Kidney epithelial cell (primary cell): ENCODE results near the gene RAB4B. TPM values are rescaled to one million over a fixed set of nuclear protein-coding genes. Genes with fewer than 3 reads are reported as not detected.

Experiments
- DNase-seq: peaks from one replicate; pipeline ENCODE4 v3.0.0-alpha.2; 2010; ENCODE audit warnings: low read depth
- H3K27me3 ChIP-seq: 2 replicates; pipeline ENCODE4 v1.6.0; 2011; ENCODE audit warnings: low read length; ENCODE audit not compliant: control insufficient read depth, insufficient read depth
- H3K36me3 ChIP-seq: 2 replicates; pipeline ENCODE4 v1.5.1; 2011; ENCODE audit warnings: low read length; ENCODE audit not compliant: control insufficient read depth, insufficient read depth
- H3K4me3 ChIP-seq: 2 replicates; pipeline ENCODE4 v1.5.1; 2011; ENCODE audit warnings: low read depth, mild to moderate bottlenecking, control low read depth, low read length
- CTCF ChIP-seq: IDR thresholded peaks from 2 replicates; pipeline ENCODE4 v1.5.1; 2011; ENCODE audit warnings: mild to moderate bottlenecking, moderate library complexity, low read length, control low read depth, inconsistent platforms; ENCODE audit not compliant: insufficient read depth, poor library complexity, severe bottlenecking
- total RNA-seq: library from RNA; depleted of rRNA; stranded (reverse); fragments of >200 nt; gene quantifications from 2 replicates; pipeline ENCODE4 v1.2.3, GENCODE V29; 2015

The RAB4B gene
- total RNA-seq, 1 donor from 2014 or later: 23.0 TPM

DNA sequence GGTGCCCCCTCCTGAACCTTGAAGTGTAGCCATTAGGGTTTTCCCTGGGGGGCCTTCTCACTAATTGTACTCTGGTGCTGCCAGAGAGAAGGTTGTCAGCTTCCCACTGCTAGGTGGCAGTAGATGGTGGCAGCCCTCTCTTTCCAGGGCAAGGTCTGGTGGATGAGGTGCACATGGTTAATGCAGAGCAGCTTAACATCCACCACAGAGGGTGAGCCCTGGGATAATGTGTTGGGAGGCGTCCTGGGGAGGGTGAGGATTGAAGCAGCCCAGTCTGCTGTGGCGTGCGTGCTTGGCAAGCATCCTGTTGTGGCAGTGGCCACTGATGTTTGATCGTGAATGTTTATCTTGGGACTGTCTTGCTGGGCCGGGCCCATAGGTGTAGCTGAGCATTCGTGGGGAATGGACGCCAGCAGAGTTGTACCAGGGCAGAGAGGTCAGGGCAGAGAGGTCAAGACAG, 26.8 kb downstream of the RAB4B start:
- H3K36me3 ChIP-seq: peaks cover 3% of the 10 kb centered on the region
- no peak for TF ChIP-seq CTCF

DNA sequence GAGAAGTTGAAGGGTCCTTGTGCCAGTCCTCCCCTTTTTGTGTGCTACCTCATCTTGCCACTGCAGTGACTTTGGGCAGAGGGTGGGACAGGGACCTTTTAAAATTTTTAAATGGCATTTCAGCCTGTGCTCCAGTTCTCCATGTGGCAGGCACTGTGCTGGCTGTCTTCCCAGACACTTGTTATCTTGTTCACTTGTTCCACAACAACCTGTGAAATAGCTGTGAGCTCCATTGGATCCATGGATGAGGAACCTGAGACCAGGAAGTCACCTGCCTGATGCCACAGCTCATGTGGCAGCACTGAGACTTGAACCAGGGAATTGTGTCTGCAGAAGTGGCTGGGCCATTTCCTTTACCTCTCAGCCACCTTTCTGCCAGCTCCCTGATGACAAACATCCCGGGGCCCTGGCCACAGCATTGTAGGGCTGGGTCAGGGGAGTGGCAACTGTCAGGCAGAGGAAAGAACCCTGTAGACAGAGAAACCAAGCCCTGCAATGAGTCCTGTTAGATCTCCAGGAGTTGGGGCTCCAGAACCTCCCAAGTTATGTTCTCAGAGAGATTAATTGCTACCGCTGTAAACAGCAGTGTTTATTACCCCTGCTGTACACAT, 27.3 kb downstream of the RAB4B start:
- no peak for DNase-seq
- no peaks in the 10 kb centered on the region for H3K27me3 ChIP-seq
- TF ChIP-seq CTCF: no peak
- peaks cover 3% of the 10 kb centered on the region for H3K36me3 ChIP-seq
- no peak overlapping the region for H3K4me3 ChIP-seq

More for the DNA sequence above, 26.8 kb downstream of the RAB4B start:
- Histone ChIP-seq H3K27me3 (no peaks in the 10 kb centered on the region), H3K4me3 (no peak overlapping the region)
- DNase-seq: no peak

DNA sequence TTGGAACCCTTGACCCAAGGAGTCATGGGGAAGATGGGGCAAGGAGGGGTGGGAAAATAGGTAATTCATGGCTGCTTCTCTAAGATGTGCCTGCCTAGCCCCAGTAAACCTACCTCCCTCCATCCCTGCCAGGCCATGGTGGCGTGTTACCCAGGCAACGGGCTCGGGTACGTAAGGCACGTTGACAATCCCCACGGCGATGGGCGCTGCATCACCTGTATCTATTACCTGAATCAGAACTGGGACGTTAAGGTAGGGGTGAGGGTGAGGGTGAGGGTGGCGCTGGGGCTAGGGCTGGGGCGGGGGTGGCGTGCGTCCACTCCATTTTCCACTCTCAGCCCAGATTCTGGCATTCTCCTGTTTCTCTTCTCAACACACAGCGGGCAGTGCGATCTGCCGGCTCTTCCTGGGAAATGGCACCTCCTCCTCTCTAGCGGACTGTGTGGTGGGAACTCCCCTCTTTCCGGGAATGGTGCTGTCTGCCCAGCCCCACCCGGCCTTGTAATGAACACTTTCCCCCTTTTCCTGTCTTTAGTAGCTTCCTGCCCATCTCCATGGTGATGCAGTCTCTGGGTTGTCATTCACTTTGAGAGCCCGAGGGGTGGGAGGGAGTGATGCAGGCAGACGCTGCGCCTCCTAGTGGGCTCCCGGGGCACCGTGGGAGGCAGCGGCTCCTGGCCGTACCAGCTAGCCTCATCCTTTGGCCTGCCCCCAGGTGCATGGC, 28.5 kb downstream of the RAB4B start:
- DNase-seq: peak; percentile 95
- H3K36me3 ChIP-seq: peaks cover 3% of the 10 kb centered on the region
- H3K4me3 ChIP-seq: no peak overlapping the region
- peak; percentile 98 for TF ChIP-seq CTCF
- H3K27me3 ChIP-seq: no peaks in the 10 kb centered on the region

- DNase-seq: no peak
- peaks cover 3% of the 10 kb centered on the region for H3K36me3 ChIP-seq
- H3K27me3 ChIP-seq: peaks cover 6% of the 10 kb centered on the region
- H3K4me3 ChIP-seq: no peak overlapping the region
- peak; percentile 36 for TF ChIP-seq CTCF
These were observed 29.3 kb downstream of the RAB4B start for GRCh38 chr19:40807147-40808020.

GRCh38 chr19:40808021-40808325, 29.9 kb downstream of the RAB4B start:
- no peak for DNase-seq
- Histone ChIP-seq H3K27me3 (peaks cover 6% of the 10 kb centered on the region), H3K4me3 (no peak overlapping the region), H3K36me3 (peaks cover 1% of the 10 kb centered on the region)
- no peak for TF ChIP-seq CTCF
